NCI-H345 treated with DMSO at 0.1 percent for 48 hours (cell line): ENCODE data around the gene ZNF774.
A peak's percentile ranks its signal among the peaks of the same experiment; 100 is the strongest.
"Not testable (repeated sequence)": the region's sequence is repeated elsewhere in the genome, so short reads cannot be mapped to it uniquely, and the experiment has no call there.

ENCODE experiments used
- DNase-seq: peaks from one replicate; lab custom pipeline; 2025; ENCODE audit not compliant: unreplicated experiment; lab: John Stamatoyannopoulos, UW

ZNF774 gene

DNA sequence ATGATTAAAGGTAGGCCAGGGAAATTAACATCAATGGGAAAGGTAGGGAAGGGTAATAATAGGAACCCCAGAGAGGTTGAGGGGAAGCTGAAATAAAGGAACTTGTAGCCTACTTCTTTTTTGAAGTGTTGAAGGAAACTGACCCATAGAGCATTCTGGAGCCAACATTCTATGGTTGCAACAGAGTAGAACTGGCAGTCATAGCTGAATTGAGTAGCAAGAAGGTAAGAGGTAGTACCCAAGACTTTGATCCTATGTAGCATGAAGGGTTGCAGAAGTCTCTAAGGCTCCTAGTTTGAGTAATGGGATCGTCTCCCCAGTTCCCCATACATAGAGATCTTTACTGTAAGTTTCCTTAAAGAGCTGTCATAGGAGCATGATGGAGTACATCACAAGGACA is 7.4 kb upstream of the ZNF774 start:
- DNase-seq: no peak

DNA sequence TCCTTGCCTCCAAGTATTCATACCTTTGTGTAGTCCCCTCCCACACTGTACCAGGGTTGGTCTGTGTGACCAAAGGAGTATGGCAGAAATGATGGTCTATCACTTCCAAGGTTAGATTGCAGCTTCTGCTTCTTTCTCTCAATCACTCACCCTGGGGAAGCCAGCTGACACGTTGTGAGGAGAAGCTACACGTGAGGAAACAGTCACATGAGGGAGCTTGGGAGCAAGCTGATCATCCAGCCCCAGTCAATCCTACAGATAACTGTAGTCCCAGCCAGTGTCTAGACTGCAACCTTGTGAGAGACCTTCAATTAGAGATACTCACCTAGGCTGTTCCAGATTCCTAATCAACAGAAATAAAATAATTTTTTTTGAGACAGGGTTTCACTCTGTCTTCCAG is 6.2 kb upstream of the ZNF774 start:
- no peak for DNase-seq

DNA sequence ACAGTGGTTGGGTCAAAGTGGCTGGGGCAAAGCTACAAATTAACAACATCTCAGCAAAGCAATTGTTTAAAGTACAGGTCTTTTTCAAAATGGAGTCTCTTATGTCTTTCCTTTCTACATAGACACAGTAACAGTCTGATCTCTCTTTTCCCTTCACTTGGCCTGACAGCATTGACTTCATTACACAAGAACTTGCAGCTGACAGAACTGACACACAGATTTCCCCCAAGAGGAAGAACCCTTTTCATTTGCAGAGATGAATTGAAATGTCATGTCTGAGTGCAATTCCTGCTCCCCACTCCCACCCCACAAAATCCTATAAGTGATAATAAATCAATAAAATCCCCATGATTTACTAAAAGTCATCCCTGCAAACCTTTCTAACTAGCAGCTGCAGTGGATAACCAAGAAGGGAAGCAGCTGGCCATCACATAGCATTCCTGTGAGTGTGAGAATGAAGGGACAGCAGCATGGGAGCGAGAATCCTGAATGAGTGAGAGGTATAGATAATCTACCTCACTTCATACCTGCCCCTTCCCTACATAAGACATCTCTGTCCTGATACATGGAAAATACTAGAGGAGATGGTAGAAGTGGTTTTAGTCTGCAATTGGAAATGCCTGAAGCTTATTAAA is 4.5 kb upstream of the ZNF774 start:
- DNase-seq: not testable (repeated sequence)

DNA sequence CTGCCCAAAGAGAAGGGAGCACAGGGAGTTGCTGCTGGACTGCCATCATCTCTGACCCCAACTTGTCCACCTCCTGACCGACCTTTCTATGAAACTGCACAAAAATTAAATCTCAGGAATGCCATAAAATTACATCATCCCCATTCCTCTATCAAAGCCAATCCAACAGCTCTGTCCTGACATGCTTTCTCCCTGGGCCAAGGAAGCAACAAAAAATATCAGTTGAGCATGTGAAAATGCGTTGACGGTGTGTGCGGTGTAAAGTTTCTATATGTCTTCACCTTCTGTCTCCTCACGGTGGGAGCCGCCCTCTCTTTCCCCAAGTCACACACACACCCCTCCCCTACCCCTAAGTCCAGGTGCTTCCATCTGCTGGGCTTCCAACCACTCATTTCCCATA is 3.6 kb upstream of the ZNF774 start:
- DNase-seq: no peak

DNA sequence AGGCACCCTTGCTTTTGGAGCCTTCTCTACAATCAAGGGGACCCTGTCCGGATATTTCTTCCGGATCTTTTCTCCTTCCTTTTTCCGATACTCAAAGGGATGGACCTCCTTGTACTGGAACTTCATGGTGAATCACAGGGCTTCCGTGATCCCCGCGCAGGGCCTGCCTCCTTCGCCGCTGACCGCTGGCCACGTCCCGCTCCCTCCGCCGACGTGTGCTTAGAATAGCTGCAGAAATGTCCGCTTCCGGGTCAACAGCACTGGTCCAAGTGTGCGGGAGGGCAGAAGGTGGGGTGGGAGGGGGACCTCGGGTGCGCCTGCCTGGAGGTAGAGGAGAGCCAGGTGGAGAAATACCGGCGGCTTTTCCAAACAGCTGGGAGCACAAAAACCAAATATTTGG is 3.0 kb upstream of the ZNF774 start:
- no peak for DNase-seq

DNA sequence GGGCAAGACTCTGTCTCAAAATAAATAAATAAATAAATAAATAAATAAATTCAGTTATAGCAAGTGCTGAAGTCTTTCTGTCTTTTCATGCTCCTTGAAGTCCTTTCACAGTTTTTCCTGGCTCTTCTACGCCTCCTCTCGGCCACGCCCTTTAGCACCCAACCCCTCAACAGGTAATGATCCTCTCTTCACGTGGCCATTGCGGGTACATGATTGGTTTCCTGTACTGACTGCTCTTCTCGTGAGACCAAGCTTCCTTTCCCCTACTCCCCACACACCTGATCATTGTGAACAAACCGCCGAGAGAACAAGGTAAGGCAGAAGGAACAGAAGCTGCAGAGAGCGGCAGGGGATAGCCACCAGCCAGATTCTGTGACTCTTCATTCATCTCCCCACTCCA is 2.3 kb upstream of the ZNF774 start:
- DNase-seq: no peak

DNA sequence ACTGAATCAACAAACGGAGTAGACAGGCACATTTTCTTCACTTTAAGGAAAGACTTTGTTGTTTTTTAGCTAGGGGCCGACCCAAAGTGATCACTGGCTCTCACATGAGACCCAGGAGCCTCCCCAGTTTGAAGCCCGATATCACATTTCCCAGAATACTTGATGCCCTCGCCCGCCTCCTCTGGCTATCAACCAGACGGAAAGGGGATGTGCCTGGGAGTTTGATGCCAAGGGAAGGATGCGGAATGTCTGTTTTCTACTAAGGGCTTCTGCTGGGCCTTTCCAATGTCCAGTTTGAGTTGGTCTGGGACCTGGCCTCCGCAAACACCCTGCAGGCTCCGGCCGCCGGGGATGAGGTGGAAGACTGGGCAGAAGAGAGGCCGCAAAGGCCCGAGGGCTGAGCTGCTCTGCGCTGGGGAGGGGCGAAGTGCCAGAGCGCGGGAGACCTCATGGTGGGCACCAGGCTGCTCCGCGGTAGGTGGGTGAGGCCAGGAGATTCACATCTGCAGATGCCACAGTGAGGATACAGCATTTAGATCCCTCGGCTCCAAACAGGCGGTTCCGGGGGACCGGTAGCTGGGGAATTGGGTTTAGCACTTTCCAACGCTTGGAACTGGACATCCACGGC is 491 bp upstream of the ZNF774 start:
- no peak for DNase-seq

DNA sequence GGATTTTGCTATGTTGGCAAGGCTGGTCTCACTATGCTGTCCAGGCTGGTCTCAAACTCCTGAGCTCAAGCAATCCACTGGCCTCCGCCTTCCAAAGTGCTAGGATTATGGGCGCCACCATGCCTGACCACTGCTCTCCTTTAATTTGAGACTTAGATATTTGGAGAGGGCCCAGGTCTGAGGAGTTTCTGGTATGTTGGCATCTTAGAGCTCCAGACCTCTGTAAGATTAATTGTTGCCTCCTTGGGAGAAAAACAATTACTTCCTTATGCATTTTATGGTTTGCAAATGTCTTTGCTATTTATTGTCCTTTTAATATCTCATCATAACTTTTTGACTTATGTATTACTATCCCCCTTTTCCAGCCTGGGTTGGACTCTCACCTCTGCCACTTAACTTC is 2.9 kb downstream of the ZNF774 start:
- no peak for DNase-seq

DNA sequence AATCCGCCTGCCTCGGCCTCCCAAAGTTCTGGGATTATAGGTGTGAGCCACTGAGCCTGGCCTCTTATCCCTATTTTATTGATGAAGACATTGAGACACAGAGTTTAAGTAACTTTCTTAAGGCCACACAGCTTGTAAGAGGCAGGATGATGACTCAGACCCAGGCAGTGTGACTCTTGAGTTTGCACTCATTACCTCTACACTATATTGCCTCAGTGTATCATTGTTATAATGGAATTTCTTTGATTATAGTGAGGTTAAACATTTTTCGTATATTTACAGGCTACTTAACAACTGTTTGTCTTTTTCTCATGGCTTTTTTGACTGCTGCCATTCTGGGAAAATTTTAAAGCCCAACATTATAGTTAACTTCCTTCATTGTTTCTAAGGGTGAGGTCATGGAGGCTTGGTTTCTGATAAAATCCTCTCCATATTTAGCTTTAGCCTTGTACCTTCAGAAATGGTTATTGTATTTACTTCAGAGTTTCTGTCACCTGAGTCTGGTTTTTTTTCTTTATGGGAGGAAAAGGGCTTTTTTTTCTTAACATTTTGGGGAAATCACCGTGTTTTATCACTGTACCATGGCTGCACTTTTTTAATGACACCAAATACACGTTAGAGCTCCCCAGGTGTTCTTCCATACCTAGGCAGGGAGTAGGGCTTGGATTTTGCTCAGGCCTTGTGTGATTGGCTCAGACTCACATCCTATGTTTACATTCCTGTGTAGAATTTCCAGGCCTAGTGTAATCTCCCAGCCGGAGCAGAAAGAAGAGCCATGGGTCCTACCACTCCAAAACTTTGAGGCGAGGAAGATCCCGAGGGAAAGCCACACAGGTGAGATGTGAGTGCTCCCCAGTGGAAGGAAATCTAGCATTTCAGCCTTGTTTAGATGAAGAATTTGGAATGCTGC is 6.3 kb downstream of the ZNF774 start:
- DNase-seq: no peak

DNA sequence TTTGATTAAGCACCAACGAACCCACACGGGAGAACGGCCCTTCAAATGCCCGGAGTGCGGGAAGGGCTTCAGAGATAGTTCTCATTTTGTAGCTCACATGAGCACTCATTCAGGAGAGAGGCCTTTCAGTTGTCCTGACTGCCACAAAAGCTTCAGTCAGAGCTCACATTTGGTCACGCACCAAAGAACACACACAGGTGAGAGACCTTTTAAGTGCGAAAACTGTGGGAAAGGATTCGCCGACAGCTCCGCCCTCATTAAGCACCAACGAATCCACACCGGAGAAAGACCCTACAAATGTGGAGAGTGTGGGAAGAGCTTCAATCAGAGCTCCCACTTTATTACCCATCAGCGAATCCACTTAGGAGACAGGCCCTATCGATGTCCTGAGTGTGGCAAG is 8.7 kb downstream of the ZNF774 start:
- DNase-seq: no peak

DNA sequence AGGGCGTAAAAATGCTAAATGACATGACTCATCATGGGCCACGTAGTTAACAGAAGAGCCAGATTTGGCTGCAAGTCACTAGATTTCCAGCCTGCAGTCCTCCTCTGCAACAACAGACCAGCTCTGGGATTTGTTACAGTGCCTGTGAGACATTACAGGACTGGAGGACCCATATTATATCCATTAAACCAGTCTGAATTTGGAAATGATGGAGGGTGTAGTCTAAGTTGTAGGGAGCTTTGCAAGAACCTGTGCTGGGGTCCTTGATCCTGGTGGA is 10.8 kb downstream of the ZNF774 start:
- no peak for DNase-seq

DNA sequence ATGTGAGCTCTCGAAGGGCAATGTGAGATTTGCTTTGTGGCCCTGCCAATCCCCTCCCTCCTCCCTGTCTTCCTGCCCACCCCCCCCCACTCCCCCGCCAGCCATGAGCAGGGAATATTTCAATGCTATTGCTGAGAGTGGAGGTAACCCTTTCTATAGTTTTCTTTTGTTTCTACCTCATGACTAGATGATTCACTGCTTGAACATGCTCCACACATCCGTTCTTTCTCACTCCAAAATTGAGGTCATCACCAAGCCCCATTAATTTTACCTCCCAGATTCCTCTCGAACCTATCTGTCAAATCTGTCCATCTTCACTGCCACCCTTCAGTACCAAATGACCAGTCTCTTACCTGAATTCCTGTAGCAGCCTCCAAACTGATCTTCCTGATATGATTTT is 12.2 kb downstream of the ZNF774 start:
- no peak for DNase-seq

DNA sequence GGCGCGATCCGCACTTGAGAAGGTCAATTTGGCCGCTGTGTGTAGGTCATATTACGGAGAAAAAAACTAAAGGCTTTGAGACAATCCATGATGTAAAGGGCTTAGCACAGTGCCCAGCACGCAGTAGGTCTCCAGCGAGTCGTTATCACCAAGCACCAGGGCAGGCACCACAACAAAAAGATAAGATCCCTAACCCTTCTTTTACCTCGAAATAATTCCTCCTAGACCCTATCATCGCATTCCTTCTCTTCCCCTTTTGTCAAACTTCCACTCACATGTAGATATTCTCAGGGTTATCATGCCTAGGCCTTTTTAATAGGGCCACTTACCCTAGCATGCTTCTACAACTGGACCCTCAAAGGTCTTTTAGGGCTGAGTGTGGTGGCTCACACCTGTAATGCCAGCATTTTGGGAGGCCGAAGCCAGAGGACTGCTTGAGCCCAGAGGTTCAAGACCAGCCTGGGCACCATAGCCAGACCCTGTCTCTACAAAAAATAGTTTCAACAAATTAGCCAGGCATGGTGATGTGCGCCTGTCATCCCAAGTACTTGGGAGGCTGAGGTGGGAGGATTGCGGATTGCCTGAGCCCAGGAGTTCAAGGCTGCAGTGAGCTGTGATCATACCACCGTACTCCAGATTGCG is 13.5 kb downstream of the ZNF774 start:
- no peak for DNase-seq

DNA sequence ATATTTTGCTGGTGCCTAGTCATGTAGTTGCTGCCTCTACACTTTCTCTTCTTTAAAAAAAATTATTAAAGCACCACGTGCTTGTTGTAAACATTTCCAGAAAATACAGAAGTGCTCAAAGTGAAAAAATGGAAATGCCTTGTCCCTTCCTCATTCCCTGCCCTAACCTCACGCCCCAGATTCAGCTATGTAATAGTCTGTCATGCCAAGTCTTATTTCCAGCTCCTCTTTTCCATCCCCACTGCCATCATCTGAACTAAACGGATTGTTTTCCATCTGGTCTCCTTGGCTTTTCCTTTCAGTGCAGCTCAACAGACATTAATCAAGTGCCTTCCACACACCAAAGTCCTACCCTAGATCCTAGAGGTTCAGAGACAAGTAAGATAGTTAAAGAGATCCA is 15.5 kb downstream of the ZNF774 start:
- no peak for DNase-seq

DNA sequence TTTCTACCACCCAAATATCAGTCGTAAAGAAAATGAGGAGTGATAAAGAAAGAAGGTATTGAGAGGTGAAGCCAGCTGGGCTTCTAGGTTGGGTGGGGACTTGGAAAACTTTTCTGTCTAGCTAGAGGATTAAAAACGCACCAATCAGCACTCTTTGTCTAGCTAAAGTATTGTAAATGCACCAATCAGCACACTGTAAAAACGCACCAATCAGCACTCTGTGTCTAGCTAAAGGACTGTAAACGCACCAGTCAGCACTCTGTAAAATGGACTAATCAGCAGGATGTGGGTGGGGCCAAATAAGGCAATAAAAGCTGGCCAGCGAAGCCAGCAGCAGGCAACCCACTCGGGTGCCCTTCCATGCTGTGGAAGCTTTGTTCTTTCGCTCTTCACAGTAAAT is 23.0 kb downstream of the ZNF774 start:
- no peak for DNase-seq

DNA sequence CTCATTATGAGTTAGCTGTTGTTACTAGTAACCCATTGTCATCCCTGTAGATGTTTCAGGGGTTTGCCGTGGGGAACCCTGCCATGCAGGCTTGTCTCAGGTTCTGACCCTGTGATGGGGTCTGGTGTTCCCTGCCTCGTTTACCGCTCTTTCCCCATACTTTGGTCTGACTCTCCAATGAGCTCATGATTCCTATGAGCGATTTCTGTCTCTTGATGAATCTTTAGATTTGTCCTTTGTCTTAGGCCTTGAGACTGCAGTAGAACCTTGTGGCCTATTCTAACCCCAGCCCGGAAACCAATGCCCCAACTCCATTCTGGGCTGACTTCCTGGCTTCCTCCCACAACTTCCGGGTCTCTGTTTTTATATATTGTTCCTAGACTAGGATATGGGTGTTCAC is 24.7 kb downstream of the ZNF774 start:
- no peak for DNase-seq

DNA sequence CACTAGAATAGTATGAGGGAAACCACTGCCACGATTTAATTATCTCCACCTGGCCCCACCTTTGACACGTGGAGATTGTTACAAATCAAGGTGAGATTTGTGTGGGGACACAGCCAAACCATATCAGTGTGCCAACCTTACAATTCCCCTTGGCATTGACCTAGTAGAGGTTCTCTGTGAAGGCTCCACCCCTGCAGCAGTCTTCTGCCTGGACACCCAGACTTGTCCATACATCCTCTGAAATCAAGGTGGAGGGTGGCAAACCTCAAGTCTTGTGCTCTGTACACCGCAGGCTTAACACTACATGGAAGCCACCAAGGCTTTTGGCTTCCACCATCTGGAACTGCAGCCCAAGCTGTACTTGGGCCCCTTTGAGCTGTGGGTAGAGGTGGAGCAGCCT is 27.2 kb downstream of the ZNF774 start:
- no peak for DNase-seq

DNA sequence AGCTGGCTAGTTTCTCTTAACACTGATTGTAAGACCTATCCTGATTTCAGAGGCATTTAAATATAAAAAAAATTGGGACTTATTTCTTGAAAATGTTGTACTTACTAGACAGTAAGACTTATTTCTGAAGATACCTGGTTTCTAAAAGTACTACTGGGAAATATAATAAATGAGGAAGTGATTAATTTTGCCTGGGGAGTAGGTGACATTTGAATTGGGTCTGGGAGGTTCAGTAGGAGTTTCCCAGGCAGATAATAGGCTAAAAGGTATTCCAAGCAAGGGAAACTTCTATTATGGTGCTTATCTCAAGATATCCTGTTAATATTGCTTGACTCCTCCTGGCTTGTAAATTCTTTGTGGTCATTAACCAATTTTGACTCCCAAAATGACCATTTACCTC is 29.4 kb downstream of the ZNF774 start:
- no peak for DNase-seq

DNA sequence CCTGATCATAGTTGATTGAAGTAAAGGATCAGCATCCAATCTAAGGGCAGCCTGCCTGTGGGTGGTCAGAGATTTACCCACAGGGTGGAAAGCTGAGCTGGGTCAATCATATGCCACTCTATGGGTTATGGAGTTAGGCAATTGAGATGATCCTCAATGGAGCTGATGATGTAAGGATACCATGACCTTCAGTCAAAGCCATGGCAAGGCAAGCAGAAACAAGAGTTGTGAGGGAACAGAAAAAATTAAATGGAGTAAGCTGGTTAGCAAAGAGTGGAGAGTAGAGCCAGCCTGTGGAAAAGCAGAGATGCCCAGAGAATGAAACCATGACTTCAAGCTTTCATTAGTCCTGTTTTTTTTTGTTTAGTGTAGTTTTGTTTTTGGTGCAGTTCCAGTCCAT is 30.2 kb downstream of the ZNF774 start:
- DNase-seq: no peak

DNA sequence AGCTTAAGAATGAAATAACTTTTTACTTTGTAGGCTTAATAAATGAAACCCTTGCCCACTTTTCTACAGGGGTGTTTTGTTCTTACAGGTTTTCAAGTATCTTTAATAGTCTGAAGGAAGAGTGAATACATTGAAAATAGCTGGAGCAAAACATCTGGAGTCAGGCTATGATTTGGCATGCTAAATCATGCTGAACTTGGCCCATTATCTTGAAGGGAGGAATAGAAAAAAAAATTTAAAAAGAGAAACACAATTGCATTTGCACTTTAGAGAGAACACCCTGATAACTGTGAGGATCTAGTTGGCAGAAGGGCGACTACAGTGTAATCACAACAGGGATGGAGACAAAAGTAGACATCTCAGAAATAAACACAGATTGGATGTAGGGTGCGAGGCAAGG is 34.1 kb downstream of the ZNF774 start:
- no peak for DNase-seq

DNA sequence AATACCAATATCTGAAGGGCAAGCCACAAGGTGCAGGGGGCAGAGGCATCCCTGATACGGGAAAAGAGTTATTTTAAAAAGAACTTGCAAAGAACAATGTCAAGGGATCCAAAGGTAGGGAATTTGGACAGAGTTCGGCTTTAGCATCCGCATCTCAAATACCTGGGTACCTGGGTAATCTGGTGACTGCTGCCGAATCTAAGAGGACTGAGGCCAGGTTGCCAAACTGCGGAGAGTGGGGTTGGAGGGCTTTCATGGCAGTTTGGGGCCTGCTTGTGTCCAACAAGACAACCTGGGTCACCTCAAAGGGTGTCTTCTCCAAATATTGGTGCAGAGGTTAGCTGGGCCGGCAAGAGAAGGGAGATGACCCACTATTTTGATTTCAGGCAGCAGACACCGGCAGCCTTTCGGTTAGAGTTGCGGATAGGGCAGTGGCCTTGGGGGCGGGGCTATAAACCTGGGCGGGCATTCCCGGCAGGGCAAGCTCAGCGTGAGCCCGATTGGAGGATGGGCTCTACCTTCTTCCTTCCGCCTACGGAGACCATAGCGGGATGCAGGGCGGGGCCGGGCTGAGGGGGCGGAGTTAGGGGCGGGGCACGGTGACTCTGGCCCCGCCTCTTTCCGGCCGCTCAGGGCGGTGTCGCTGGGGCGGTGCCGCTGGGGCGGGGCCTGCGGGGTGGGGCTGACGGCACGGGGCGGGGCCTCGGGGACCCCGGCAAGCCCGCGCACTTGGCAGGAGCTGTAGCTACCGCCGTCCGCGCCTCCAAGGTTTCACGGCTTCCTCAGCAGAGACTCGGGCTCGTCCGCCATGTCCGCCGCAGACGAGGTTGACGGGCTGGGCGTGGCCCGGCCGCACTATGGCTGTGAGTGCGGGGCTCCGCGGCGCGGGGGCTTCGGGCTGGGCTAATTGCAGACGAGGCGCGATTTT is 35.7 kb downstream of the ZNF774 start, which contains the start of gene IQGAP1:
IQGAP1 (plus strand) TSS at position 709 of the 928 bp plus-strand sequence; CDS start at position 809, 100 bp downstream.
- peak; percentile 88 for DNase-seq
